ENCODE data around the gene ADAMTS16.

- TF ChIP-seq TARDBP (IDR thresholded peaks at IDR 0.05) (no peak), SUZ12 (IDR thresholded peaks at IDR 0.05) (no peak), FOXA1 (IDR thresholded peaks at IDR 0.05) (no peak), ELF4 (IDR thresholded peaks at IDR 0.05) (no peak), BHLHE40 (IDR thresholded peaks at IDR 0.05; ENCODE audit: borderline replicate concordance) (no peak), SP1 (IDR thresholded peaks at IDR 0.05) (no peak), HDGF (IDR thresholded peaks at IDR 0.05; ENCODE audit: borderline replicate concordance) (no peak), ZNF384 (IDR thresholded peaks at IDR 0.05) (no peak), FOXM1 (IDR thresholded peaks at IDR 0.05; ENCODE audit: borderline replicate concordance) (no peak), CTBP1 (IDR thresholded peaks at IDR 0.05; ENCODE audit: borderline replicate concordance) (no peak), NFRKB (IDR thresholded peaks at IDR 0.05) (no peak), FOXK2 (IDR thresholded peaks at IDR 0.05) (no peak)
- TF ChIP-seq, protein P1, sequence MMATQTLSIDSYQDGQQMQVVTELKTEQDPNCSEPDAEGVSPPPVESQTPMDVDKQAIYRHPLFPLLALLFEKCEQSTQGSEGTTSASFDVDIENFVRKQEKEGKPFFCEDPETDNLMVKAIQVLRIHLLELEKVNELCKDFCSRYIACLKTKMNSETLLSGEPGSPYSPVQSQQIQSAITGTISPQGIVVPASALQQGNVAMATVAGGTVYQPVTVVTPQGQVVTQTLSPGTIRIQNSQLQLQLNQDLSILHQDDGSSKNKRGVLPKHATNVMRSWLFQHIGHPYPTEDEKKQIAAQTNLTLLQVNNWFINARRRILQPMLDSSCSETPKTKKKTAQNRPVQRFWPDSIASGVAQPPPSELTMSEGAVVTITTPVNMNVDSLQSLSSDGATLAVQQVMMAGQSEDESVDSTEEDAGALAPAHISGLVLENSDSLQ (IDR thresholded peaks at IDR 0.05) = no peak
These were observed 15.5 kb downstream of the ADAMTS16 start for GRCh38 chr5:5155617-5156016.
